Measurements from ENCODE around the gene PUDP.
"Not testable (repeated sequence)": the region's sequence is repeated elsewhere in the genome, so short reads cannot be mapped to it uniquely, and the experiment has no call there.

Gene PUDP

GRCh38 chrX:7110821-7111276, 37.1 kb downstream of the PUDP start:
- in situ Hi-C loops (cut with HindIII; ENCODE audit: low sequenced_read_pairs), result no loop called here

GRCh38 chrX:7109838-7110793, 37.8 kb downstream of the PUDP start:
- in situ Hi-C loops (cut with HindIII; ENCODE audit: low sequenced_read_pairs), result no loop called here

- in situ Hi-C loops (cut with HindIII; ENCODE audit: low sequenced_read_pairs), result no loop called here
Observed at GRCh38 chrX:7109049-7109531, 38.9 kb downstream of the PUDP start.

- in situ Hi-C loops (cut with HindIII; ENCODE audit: low sequenced_read_pairs), result no loop called here
Observed at GRCh38 chrX:7108030-7108429, 39.9 kb downstream of the PUDP start.

GRCh38 chrX:7106649-7107048, 41.3 kb downstream of the PUDP start:
- in situ Hi-C loops (cut with HindIII; ENCODE audit: low sequenced_read_pairs), result no loop called here

GRCh38 chrX:7102119-7102518, 45.8 kb downstream of the PUDP start:
- in situ Hi-C loops (cut with HindIII; ENCODE audit: low sequenced_read_pairs), result no loop called here

- in situ Hi-C loops (cut with HindIII; ENCODE audit: low sequenced_read_pairs), result no loop called here
Observed at GRCh38 chrX:7100022-7100421, 47.9 kb downstream of the PUDP start.

- in situ Hi-C loops (cut with HindIII; ENCODE audit: low sequenced_read_pairs), result not testable (repeated sequence)
Observed at GRCh38 chrX:7095657-7096056, 52.3 kb downstream of the PUDP start.

- in situ Hi-C loops (cut with HindIII; ENCODE audit: low sequenced_read_pairs), result no loop called here
Observed at GRCh38 chrX:7093305-7093704, 54.6 kb downstream of the PUDP start.

- in situ Hi-C loops (cut with HindIII; ENCODE audit: low sequenced_read_pairs), result no loop called here
Observed at GRCh38 chrX:7092543-7092942, 55.4 kb downstream of the PUDP start.

GRCh38 chrX:7091923-7092322, 56.0 kb downstream of the PUDP start:
- in situ Hi-C loops (cut with HindIII; ENCODE audit: low sequenced_read_pairs), result no loop called here

- in situ Hi-C loops (cut with HindIII; ENCODE audit: low sequenced_read_pairs), result no loop called here
Observed at GRCh38 chrX:7090641-7091040, 57.3 kb downstream of the PUDP start.

GRCh38 chrX:7088968-7089615, 58.9 kb downstream of the PUDP start:
- in situ Hi-C loops (cut with HindIII; ENCODE audit: low sequenced_read_pairs), result no loop called here

GRCh38 chrX:7086384-7086783, 61.6 kb downstream of the PUDP start:
- in situ Hi-C loops (cut with HindIII; ENCODE audit: low sequenced_read_pairs), result no loop called here

- in situ Hi-C loops (cut with HindIII; ENCODE audit: low sequenced_read_pairs), result no loop called here
Observed at GRCh38 chrX:7085879-7086278, 62.1 kb downstream of the PUDP start.

- in situ Hi-C loops (cut with HindIII; ENCODE audit: low sequenced_read_pairs), result no loop called here
Observed at GRCh38 chrX:7084841-7085240, 63.1 kb downstream of the PUDP start.

GRCh38 chrX:7083468-7084396, 64.2 kb downstream of the PUDP start:
- in situ Hi-C loops (cut with HindIII; ENCODE audit: low sequenced_read_pairs), result no loop called here

GRCh38 chrX:7083021-7083420, 64.9 kb downstream of the PUDP start:
- in situ Hi-C loops (cut with HindIII; ENCODE audit: low sequenced_read_pairs), result no loop called here

GRCh38 chrX:7082556-7082955, 65.4 kb downstream of the PUDP start:
- in situ Hi-C loops (cut with HindIII; ENCODE audit: low sequenced_read_pairs), result no loop called here

GRCh38 chrX:7077241-7078230, 70.4 kb downstream of the PUDP start:
- in situ Hi-C loops (cut with HindIII; ENCODE audit: low sequenced_read_pairs), result no loop called here

Data from endothelial cell of hepatic sinusoid (primary cell).